HG03060 (cell line): ENCODE measurements around the gene HHLA2.
"Not testable (repeated sequence)": the region's sequence is repeated elsewhere in the genome, so short reads cannot be mapped to it uniquely, and the experiment has no call there.

Source experiments
- ATAC-seq: cut with Tn5 transposase; IDR thresholded peaks from one replicate; pipeline ENCODE4 v1.9.1; 2021; ENCODE audit warnings: low read depth, moderate number of reproducible peaks; ENCODE audit not compliant: unreplicated experiment

The HHLA2 gene, protein sequence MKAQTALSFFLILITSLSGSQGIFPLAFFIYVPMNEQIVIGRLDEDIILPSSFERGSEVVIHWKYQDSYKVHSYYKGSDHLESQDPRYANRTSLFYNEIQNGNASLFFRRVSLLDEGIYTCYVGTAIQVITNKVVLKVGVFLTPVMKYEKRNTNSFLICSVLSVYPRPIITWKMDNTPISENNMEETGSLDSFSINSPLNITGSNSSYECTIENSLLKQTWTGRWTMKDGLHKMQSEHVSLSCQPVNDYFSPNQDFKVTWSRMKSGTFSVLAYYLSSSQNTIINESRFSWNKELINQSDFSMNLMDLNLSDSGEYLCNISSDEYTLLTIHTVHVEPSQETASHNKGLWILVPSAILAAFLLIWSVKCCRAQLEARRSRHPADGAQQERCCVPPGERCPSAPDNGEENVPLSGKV

DNA sequence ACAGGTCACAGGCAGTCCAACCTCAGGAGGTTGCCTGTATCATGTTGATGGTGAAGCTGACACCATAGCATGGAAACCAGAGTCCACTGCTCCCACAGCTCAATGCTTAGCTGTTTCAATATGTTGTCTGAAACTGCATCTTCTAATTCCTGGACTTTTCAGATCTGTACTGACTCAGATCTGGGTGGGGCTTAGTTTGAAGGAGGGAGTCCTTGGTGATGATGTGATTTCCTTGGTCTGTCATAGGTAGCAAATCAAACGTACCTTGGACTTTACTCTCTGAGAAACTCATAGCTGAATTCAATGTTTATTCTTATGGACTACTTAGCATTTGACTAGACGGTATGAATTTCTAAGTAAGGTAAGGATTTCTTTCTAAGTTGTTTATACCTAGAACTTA is at the start of gene HHLA2:
TSS of gene HHLA2 (plus strand) at position 310 of the 400 bp plus-strand sequence. CDS start 55,266 bp downstream, outside the sequence.
- ATAC-seq: no peak

DNA sequence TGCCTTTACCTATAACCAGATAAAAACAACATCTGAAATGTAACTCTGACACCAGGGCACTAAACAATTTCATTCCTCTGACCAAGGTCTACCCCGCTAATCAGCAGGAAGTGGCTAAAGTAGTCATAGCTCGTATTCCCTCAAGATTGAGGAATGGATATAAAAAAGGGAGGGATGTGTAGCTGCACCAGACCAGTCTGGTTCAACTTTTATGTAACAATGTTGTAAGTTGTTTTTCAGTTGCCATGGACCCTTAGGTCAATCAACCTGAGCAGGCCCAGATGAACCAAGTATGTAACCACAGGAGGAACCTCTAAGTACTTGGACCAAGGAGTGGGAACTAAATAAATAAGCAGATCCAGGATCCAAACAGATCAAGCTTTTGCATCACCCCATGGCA is 45.7 kb upstream of the HHLA2 start:
- ATAC-seq: no peak

DNA sequence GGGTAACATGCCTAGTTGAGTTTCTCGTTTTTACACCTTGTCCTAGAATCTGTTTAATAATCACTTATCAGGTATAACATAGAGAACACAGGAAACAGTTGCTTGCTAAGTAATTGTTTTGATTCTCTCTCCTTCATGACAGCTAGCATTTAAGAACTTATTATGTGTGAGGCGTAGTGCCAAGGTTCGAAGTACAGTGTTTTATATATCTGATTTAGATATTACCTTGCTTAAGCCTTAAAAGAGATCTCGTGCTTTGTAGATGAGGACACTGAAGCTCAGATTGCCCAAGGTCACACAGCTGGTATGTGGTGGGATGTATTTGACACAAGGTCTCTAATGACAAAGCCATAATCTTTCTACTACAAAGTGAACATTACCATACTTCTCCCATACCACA is 45.1 kb upstream of the HHLA2 start:
- no peak for ATAC-seq

DNA sequence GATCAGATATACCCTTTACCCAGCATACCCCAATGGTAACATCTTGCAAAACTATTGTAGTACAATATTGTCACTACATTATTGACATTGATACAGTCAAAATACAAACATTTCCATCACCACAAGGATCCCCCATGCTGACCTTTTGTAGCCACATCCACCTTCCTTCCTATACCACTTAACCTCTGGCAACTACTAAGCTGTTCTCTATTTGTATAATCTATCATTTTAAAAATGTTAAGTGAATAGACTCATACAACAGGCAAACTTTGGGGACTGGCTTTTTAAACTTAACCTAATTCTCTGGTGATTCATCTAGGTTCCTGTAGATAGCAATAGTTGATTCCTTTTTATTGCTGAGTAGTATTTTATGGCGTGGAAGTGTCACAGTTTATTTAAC is 44.5 kb upstream of the HHLA2 start:
- ATAC-seq: no peak

DNA sequence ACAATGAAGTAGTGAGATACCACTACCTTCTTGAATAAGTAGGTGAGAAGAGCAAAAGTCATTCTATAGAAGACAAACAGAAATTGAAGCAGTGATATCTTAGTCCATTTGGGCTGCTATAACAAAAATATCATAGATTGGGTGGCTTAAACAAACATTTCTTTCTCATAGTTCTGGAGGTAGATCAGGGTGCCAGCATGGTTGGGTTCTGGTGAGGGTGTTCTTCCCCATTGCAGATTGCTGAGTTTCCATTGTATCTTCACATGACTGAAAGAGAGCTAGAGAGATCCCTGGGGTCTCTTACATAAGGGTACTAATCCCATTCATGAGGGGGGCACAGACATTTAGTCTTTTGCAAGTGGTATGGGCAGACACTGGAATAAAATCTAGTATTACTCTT is 41.2 kb upstream of the HHLA2 start:
- ATAC-seq: no peak

DNA sequence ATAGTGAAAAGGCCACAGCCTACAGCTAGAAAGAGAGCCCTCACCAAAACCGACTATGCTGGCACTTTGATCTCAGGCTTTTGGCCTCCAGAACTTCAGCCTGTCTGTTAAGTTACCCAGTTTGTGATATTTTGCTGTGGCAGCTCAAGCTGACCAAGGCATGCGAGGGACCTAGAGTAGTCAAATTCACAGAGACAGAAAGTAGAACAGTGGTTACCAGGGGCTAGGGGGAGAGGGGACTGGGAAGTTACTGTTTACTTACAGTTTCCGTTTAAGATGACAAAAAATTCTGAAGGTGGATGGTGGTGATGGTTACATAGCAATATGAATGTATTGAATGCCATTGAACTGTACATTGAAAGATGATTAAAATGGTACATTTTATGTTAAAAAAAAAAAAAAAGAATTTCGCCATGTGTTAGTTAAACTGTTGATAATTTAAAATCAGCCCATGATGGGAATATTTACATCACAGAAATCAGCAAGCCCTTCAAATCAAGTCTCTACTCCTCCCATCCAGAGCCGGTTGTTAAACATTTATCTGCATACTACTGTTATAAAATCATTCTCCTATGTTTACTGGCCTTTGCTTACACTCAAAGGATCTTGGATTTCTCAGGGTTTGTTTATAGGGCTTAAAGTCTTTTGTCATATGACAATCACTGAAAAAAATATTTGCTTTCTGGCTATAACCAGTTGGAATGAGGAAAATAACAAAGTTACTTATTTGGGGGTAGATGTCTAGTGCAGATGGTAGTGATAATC is 31.6 kb upstream of the HHLA2 start:
- ATAC-seq: not testable (repeated sequence)

DNA sequence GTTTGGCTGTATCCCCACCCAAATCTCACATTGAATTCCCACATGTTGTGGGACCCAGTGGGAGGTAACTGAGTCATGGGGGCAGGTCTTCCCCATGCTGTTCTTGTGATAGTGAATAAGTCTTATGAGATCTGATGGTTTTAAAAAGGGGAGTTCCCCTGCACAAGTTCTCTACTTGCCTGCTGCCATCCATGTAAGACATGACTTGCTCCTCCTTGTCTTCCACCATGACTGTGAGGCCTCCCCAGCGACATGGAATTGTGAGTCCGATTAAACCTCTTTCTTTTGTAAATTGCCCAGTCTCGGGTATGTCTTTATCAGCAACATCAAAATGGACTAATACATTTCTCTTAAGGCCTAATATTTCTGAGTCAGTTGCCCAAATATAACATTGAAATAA is 28.1 kb upstream of the HHLA2 start:
- not testable (repeated sequence) for ATAC-seq

DNA sequence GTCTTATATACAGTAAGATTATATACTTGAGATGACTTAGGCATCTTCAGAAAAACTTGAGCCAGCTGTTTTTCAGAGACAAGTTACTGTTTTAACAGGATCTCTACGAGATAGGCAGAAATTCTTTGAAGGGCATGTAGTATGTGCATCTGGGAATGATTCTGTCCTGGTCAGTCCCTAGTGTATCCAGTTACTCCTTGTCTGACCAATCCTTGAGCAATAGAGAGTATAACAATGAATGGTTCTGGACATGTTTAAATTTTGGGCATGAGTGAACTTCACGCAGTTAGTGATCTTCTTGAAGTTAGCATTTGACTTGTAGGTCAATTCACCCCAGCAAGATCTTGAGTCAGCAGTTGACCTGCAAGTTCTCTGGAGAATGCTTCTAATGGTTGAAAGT is 24.7 kb upstream of the HHLA2 start:
- no peak for ATAC-seq

DNA sequence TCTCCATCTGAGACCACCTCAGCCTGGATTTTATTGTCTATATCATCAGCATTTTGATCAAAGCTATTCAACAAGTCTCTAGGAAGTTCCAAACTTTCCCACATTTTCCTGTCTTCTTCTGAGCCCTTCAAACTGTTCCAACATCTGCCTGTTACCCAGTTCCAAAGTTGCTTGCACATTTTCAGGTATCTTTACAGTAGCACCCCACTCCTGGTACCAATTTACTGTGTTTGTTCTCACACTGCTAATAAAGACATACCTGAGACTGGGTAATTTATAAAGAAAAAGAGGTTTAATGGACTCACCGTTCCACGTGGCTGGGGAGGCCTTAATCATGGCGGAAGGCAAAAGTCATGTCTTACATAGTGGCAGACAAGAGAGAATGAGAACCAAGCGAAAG is 17.3 kb upstream of the HHLA2 start:
- ATAC-seq: not testable (repeated sequence)

DNA sequence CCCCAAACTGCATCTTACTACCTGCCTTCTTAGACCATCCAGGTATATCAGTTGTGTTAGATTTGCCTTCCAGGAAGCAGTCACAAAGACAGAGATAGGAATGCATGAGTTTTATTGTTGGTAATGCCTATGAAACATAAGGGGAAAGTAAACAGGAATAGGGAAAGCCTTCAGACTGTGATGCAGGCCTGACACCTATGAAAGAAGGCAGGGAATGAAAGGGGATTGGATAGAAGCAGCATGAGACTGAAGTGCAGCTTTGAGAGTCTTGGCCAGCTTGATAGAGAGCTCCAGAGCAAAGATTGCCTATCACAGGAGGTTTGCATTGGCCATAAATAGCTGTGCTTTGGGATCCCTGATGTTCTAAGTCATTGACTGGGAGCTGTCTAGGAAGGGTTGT is 15.9 kb upstream of the HHLA2 start:
- ATAC-seq: no peak

DNA sequence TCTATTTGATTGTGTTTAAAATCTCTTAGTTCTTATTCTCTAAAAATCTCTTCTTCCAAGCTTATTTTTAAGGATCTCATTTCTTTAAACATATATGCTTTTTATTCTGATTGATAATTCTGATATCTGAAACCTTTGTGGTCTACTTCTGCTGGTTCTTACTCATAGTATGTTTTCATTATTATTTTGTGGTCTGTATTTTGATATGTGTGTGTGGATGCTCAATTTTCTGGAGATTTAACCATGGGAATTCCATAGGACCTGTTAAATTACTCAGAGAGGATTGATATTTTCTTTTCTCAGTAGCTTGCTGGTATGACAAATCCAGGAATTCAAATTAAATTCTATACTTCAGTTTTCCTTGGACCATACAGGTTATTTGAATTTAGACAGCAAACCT is 14.7 kb upstream of the HHLA2 start:
- ATAC-seq: no peak

DNA sequence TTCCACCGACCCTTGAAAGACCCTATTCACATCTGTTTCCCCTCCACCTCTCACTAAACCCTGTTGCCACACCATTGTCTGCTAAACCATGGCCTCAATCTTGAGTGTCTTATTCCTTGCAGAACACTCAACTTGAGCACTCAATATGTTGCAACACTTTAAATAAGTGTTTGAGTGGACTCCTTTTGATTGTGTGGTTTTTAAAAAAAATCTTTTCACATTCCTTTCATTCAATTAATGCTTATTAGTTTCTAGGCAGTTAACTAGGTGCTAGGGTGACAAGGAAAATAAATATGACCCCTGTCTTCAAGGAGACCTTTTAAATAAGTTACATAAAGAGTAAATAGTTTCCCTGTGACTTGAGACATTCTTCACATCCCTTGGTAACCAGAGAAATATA is 13.3 kb upstream of the HHLA2 start:
- no peak for ATAC-seq

DNA sequence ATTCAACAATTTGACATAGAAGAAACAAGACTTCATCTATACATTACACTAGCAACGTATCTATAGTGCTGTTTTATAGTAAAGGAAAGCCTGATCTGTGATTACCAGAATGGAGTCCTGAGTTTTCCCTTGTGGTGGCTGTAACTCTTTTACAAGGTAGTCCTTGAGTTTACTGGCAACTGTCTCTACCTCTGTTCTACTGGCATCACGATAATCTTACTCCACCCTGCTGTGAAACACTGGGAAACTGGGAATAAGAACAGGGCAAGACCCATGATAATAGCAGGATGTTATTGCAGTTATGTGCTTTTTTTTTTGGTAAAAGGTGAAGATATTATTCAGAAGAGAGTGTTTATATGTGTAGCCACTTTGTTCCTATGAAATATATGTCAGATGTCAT is 12.4 kb upstream of the HHLA2 start:
- no peak for ATAC-seq

DNA sequence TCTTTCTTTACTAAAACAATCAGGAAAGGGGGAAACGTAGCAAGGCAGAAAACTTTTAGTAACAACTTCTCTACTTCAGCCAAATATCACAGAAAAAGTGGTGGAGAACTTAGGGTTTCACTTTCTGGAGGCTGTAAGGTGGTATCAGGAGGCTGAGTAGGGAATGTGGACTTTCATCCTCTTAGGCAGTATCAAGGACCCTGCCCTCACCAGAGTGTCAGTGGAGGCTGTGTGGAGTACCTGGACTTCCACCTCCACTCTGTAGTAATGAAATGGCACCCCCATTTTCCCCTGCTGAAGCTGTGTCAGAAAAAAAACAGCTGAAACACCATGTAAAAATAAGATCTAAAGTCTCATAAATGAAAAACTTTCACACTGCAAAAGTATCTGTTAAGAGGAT is 11.2 kb upstream of the HHLA2 start:
- no peak for ATAC-seq

DNA sequence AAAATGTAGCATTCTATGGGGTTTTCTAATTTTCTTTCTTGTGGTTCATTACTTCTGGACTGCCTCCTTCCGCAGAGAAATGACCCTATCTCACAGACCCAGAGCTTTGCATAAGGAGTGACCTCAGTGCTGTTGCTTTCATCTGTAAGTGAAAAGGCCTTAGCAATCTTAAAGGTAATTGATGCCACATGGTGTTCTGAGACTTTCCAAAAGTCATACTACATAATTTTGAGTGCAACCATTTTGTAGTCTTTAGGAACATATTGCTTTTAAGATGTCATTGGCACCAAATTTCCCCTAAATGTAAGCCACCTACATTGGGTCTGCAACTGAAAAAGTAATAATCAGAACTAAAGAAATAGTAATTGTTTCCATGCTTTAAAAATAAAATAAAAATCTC is 9.2 kb upstream of the HHLA2 start:
- no peak for ATAC-seq

DNA sequence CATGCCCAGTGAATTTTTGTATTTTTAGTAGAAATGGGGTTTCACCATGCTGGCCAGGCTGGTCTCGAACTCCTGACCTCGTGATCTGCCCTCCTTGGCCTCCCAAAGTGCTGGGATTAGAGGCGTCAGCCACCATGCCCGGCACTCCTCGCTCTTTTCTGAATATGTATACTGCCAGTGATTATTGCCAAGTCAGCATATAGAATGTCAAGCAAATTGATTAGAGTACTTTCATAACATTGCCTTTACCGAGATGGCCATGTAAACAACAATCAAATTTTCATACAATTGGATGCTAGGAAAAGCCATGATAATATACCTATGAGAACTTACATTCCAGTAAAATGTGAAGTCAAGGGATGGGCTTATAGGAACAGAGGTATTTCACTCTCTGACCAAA is 8.2 kb upstream of the HHLA2 start:
- ATAC-seq: not testable (repeated sequence)

DNA sequence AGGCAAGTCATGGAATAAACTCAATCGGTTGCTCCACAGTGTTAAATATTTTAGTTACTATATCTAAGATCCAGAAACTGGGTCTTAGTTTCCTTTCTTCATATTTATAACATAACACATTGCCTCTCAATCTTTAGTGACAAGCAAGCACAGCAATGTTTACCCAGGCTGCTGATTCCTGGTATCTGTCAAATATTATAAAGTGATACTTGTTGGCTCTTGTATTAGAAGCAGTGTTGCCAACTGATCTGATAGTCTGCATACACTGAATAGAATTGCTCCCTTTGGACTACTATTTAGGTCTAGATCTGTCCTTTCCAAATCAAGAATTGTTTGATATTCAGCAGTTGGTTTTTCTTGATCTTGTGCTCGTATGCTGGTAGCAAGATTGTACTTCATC is 7.2 kb upstream of the HHLA2 start:
- no peak for ATAC-seq

DNA sequence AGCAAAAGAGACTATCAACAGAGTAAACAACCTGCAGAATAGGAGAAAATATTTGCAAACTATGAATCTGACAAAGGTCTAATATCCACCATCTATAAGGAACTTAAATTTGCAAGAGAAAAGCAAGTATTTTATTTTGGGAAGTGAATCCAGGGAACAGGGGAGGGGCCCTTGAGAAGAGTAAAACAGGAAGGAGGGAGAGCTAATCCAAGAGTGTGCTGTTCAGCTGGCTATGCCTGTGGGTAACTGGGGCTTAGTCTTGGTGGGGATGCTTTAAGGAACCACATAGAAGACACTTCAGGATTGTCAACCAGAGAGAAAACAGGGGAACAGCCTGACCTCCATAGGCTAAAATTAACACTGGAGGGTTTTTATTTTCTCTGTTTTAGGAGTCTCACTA is 3.9 kb upstream of the HHLA2 start:
- ATAC-seq: no peak

DNA sequence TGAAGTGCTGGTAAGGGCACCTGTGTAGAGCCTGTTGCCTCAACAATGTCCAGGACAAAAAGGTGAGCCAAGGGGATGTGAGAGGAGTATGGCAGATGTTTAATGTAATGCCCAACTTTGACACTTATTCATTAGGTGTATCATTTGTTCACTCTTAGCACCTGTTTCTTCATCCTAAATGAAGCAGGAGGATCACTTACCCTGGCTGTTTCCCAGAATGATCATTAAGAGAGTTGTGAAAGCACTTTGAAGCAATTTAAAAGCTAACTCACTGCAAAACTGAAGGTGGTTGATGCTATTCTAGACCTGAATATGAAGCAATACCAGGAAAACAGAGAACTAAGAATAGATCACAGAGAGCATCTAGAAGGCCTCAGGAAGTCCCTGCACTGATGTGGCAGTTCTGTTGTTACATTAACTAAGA is 3.4 kb upstream of the HHLA2 start:
- ATAC-seq: peak; percentile 64

DNA sequence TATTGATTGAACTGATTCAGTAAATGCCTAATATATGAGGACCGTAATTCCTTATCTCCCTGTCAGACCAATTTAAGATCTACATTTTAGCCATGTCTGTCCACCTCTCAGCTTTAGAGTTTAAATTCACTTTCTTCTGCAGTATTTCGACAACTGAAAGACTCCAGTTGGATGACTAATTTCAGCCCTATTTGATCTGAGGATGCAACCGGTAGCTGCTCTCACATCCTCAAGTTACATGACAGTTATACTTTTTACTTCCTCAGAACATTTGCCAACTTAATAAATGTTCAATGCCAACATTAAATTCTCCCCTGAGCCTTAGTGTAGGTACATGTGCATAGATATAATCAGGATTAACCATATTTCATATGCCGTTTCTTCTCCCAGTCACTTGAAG is 2.5 kb upstream of the HHLA2 start:
- peak; percentile 52 for ATAC-seq

DNA sequence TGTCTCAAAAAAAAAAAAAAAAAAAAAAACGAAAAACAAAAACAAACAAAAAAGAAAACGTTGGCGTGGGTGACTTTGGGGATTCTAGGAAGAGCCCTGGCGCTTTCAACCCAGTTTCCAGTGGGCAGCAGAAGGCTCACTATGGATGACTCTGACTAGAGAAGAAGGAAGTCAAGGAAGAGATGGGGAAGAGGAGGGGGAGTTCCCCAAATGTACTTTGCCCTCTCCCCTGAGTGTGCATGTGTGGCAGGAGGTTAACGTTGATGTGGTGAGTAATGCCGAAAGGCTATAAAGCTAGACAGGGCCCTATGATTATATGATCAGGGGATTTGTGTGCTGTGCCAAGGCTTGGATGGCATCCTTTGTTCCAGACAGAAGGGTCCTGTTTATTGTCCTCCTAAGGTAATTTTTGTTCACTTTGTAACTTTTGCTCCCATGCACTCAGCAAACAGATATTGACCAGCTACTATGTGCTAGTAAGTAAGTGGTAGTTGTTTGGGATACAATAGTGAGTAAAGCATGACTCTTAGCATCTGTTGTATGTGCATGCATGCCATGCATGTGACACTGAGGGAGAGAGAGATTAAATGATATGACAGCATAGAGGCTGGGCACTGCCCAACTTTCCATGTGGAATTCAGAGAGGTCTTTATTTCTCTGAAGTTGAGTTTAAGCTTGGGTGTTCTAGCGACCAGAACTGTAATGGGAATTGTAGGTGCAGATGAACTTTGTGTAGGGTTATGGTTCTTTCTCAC is 750 bp upstream of the HHLA2 start:
- ATAC-seq: no peak
